Left cardiac atrium (tissue), 4 donors: Measurements from ENCODE around the gene STARD13. TPM values are rescaled to one million over a fixed set of nuclear protein-coding genes. Genes with fewer than 3 reads are reported as not detected.
A peak's percentile ranks its signal among the peaks of the same experiment; 100 is the strongest.
"Not testable (repeated sequence)": the region's sequence is repeated elsewhere in the genome, so short reads cannot be mapped to it uniquely, and the experiment has no call there.

Experiments
- ATAC-seq, 2 donors: fragments of 200-7000 bp; cut with Tn5 transposase; one replicate each; pipeline ENCODE4 v1.9.1; 2020; ENCODE audit warnings: mild to moderate bottlenecking in 2 of 2, moderate library complexity in 2 of 2
- DNase-seq: peaks from one replicate; pipeline ENCODE4 v3.0.0-alpha.2; 2020
- intact Hi-C, 2 donors: fragments of 100-400 bp; cut with DNase I; formaldehyde crosslinking; loops; one replicate each; pipeline versions ENCODE4 v1.14.1 to v1.15.1; 2022 to 2023
- total RNA-seq, 2 donors: library from RNA; stranded (reverse); fragmentation: NEBNext Ultra II Directional; extraction: Animal tissue kit (Norgen Biotek cat#: 25700); gene quantifications; one replicate each; pipeline ENCODE4 v1.2.1, GENCODE V29; 2021
- donor health status: DM: no; HTN: yes; CAD: no.
- donor health status: DM: no; HTN: yes; CAD: no; lungs with severe emphysema.
- donor health status: DM: yes; HTN: yes; CAD: no.
- donor health status: Dilated cardiomyopathy.

The STARD13 gene
- total RNA-seq, 2 donors from 2014 or later, result 26.8 to 33.3 TPM

DNA sequence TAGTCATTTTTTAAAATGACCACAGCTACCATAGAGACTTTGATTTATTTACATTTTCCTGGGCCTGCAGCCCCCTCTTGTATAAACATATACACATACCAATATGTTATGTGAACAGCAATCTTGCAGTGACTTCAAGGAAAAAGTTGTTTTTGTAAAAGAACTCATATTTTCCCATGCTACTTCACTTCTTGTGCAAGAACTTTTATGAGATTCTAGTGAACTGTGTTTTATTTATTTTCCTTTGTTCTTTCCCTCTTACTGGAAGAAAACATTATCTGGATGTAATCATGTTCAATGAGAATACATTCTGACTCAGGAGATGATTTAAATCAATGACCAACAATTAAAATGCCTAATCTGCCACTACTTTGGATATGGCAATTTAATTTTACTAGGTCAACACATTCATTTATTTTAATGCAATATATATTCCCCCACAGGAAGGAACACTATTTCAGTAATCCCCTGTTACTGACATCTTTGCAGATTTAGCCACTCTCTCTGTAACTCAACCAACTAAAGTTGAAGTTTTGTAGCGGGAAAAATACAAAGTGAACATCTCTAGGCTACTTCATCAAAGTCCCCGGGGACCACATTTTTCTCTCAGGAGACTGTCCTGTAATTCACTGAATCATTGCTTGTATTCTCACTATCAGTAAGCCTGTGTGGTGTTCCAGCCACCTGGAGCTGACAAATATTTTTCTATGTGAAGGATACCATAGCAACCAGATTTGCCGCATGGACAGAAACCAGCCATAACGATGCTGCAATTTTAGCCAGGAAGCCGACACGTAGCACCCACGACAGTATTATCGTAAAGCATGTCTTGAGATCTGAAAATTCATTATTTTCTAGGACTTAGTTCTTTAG is 90.5 kb downstream of the STARD13 start:
- intact Hi-C loops, result no loop called here
- no peak for DNase-seq
- ATAC-seq, result peak; percentile 53 to 60

- intact Hi-C loops, result no loop called here
- DNase-seq (no peak), ATAC-seq (peak in 1 of 2 donors; percentile 35)
These were observed 92.1 kb downstream of the STARD13 start for GRCh38 chr13:33193428-33193974.

GRCh38 chr13:33191425-33192210 is 93.9 kb downstream of the STARD13 start:
- no peak for DNase-seq
- intact Hi-C loops, result no loop called here
- ATAC-seq, result no peak

DNA sequence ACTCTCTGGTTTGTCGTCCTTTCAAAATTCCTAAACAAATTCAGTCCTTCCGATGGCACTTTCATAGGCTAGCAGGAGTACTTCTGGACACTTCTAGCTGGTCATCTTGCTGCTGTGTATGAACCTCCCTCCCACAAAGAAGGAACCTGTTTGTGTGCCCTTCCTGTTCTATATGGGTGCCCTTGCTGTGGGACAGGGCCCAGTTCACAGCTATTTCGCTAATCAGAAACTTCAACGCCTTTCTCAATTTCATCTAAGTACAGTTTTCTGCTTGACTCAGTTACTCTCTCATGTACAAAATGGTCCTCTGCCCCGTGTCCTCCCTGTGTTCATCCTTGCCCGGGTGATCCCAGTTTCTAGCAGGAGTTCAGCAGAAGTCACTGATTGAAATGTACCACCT is 96.1 kb downstream of the STARD13 start:
- intact Hi-C loops, result no loop called here
- ATAC-seq (no peak), DNase-seq (no peak)

DNA sequence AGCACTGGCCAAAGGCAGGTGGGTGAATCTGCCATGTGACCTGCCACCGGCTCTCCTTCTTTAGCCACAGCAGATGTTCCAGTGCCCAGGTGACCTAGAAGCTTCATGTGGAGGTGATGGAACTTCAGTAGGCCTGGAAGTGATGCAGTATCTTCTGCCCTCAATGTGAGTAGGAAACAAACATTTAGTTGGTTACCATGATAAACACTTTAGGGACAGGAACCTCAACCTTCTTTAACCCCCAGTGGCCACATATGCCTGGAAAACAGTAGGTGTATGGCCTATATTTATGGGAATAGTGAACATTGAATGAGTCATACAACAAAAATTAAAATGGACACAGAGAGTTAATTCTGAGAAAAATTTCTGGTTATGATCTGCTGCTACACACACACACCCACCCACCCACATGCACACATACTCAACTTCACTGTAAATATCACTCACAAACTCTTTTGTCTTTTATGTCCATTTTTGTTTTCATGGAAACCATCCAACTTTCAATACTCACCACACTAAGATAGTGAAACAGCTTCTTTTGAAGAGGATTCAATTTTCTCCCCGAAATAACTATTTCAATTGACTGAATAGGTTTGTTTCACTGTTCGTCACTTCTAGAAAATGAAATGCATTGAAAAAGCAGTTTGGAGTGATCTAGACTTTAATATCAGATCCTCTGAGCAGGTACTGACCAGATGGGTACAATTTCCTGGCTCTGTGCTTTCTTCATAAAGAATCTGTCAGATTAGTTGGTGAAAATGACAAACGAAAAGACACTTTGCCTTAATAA is 97.3 kb downstream of the STARD13 start:
- intact Hi-C loops, result no loop called here
- ATAC-seq, result no peak
- DNase-seq, result no peak

DNA sequence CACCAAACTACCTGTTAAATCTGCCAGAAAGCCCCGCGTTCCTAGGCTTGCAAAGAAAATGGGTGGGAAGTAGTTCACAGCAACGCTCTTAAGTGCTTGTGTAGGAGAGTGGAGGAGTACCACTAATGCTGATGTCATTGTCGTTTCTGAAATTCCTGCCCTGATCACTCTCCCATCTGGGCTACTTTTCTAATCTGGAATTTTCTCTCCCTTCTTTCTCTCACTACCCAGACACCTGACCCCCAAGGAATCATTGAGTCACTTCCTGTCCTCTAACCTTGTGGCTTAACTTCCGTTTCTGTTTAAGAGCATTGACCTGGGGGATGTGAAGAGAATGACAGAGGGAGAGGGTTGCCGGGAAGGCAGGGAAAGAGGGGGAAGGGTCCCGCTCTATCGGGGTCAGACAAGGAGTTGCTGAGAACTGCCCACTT is 98.7 kb downstream of the STARD13 start:
- no peak for DNase-seq
- peak in 1 of 2 donors; percentile 45 for ATAC-seq
- intact Hi-C loops, result no loop called here

DNA sequence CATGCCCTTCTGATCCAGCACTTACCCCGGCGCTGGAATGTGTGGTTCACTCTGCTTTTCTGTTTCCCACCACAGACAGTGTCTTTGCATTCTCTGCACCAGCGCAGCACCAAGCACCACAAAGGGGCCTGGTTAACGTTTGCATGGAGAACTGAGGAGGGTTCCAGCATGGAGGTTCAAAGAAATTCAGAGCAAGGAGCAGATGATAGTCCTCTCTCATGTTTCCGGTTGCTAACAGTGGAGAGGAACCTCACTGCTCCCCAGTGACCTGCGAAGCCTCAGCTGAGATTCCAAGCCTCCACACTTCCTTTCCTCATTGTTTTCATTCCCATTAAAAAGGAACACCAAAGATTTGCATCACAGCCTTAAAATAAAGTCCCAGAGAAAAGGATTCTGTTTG is 99.7 kb downstream of the STARD13 start:
- ATAC-seq (peak; percentile 9 to 18), DNase-seq (no peak)
- intact Hi-C loops, result no loop called here

DNA sequence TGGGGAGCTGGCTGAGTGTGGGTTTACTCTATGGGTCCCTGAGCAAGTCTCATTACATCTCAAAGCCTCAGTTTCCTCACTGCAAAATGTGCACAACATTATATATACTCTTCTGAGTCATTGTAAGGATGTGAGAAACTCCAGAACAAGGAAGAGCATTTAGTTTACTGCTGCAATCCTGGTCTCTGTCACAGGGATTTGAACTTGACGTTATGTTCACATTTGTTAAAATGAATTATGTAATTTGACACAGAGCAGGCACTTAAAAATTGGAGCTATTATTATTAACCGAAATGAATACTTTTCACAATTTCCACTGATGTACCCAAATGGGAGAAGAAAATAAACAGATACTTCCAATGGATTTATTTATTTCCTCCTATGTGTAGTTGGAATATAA is 101.0 kb downstream of the STARD13 start:
- no peak for DNase-seq
- intact Hi-C loops, result no loop called here
- ATAC-seq, result no peak

- ATAC-seq (no peak), DNase-seq (no peak)
- intact Hi-C loops, result no loop called here
These were observed 101.5 kb downstream of the STARD13 start for GRCh38 chr13:33184112-33184490.

DNA sequence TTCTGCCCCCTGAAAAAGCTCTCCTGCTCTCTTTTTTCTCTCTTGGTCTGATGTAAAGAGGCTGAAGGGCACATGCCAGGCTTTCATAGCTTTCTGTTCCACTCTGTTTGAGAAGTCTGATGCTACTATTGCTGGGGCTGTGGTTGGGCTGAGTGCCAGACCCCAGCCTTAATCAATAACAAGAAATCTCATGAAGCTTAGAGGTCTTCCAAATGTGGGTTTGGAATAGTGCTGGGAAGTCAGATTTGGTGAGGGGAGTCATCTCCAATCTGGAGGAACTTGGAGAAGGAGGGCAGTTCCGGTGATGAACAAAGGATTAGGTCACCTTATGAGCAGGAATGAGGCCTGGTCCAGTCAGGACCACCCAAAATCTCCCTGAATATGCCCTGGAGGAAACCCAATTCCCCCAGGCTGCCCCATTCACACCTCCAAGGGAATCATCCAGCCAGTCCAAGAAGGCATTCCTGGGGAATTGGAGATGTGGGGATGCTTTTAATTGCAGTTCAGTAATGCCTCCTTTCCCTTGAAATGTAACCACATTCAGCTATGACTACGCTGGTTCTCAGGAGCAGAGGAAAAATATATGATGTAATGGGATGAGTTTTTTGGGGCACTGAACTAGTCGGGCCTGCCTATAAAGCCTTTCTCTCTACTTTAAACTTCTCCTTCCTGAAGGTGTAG is 102.0 kb downstream of the STARD13 start:
- DNase-seq, result no peak
- intact Hi-C loops, result no loop called here
- ATAC-seq, result no peak

DNA sequence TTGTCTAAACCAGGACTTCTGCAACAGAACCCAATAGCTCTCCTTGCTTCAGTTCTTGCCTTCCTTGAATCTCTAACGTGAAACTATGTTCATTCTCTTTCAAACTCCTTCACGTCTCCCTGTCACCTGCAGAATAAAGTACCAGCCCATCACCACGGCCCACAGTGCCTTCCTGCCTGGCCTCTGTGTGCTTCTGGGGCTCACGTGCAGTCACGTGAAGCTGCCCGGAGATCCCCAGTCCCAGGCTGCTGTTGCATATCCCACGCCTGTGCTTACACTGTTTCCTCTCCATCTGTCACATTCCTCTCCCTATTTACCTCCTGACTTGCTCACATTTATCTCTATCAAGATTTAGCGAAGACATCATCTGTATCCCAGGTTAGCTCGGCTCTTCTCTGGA is 102.8 kb downstream of the STARD13 start:
- DNase-seq (no peak), ATAC-seq (peak in 1 of 2 donors; percentile 24)
- intact Hi-C loops, result no loop called here

DNA sequence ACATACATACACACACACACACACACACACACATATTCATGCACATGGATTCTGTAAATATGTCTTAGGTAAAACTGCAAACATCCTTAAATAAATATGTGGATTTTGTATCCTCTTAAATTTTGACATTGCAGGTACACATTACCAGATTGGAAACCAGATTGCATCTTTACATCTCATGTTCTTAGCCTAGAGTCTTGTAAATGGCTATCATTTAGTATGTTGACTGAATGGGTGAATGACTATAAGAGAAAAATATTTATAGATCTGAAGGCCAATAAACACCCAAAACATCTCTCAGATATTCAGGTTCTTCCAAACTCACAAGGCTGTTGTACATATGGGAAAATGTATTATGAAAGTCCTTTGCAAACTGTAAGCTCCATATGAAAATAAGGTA is 104.3 kb downstream of the STARD13 start:
- intact Hi-C loops, result no loop called here
- ATAC-seq (no peak), DNase-seq (no peak)

GRCh38 chr13:33180122-33180804 is 105.3 kb downstream of the STARD13 start:
- intact Hi-C loops, result no loop called here
- peak; percentile 57 to 69 for ATAC-seq
- no peak for DNase-seq

DNA sequence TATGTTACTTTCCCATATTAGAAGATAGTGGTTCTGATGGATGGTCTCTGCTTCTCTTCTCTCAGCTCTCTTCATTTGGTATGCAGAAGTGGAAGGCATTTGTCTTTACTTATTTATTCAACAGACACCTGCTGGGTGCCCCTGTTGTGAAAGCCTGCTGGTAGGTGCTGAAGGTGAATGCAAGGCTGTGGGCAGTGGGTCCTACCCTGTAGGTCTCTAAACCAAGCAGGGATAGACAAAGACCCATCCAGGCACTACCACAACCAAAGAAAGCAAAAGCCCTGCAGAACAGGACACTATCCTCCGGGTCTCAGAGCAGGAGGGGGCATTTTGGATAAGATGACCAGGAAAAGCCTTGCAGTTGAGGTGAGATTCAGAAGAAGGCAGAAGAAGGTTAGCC is 106.1 kb downstream of the STARD13 start:
- DNase-seq (no peak), ATAC-seq (no peak)
- intact Hi-C loops, result loop anchor here in 1 of 2 donors (10.0 kb wide), 1 partner anchor 55 kb away; no protein-coding TSS in a partner anchor

DNA sequence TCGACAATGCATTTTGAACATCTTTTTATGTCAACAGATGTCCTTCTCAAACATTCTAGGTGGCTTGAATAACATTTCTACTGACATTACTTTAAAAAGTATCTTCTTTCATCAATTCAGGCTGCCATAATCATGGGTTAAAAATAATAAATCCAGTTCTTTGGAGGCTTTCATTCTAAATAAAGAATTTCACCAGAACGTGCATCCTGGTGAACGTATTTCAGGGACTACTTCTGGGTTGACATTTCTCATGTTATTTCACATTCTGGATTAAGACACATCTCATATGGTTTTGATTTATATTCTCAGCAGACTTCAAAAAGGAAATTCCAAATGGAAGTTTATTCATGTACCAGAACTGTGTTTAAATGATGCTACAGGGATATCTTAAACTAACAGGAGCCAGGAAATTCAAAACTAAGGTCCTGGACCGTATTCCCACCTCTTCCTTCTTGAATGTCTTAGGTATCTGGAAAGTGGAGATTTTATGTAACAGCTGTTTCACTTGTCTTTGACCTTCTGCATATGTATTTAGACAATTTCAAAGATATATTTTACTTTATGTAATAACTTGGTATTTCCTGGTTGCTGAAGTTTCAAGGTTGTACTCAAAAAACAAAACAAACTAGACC is 107.2 kb downstream of the STARD13 start:
- ATAC-seq, result no peak
- DNase-seq, result no peak
- intact Hi-C loops, result loop anchor here in 1 of 2 donors (10.0 kb wide), 1 partner anchor 54 kb away; no protein-coding TSS in a partner anchor

GRCh38 chr13:33177340-33178208 is 108.0 kb downstream of the STARD13 start:
- DNase-seq, ATAC-seq: not testable (repeated sequence)
- intact Hi-C loops, result loop anchor here in 1 of 2 donors (10.0 kb wide), 1 partner anchor 53 kb away; no protein-coding TSS in a partner anchor
